Stimulated activated CD4-positive, alpha-beta T cell treated with anti-CD3 and anti-CD28 coated beads, Interleukin-12 subunit alpha, Interleukin-12 subunit beta, amount 100 ng/mL, for 4 hours (primary cell): Measurements from ENCODE around the gene EIF2B2.

Experiments used
- DNase-seq: peaks from one replicate; pipeline ENCODE4 v3.0.0-alpha.2; 2020

EIF2B2 gene

DNA sequence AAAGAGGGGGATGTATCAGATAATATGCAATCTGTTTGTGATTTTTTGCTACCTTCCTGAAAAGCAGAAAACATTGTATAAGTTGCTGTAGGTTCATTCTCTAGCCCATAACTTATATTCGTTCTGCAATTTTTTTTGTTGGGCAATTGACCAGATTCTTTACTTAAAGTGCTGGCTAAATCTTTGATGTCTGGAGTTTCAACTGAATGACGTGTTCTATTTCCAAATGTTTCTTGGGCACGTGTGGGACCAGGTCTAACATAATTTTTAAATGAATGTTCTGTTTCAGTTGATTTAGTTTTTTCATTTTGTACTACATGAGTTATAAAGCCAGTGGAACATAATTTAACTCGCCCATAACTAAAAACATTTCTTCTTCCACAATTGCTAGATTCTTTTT, 44.8 kb downstream of the EIF2B2 start:
- DNase-seq = no peak

- DNase-seq = no peak
Measured at GRCh38 chr14:75048101-75048500, 45.4 kb downstream of the EIF2B2 start.

GRCh38 chr14:75049136-75049535, 46.4 kb downstream of the EIF2B2 start:
- DNase-seq = no peak

- no peak for DNase-seq
Measured at GRCh38 chr14:75049731-75050201, 47.0 kb downstream of the EIF2B2 start.

GRCh38 chr14:75050852-75051555, 48.3 kb downstream of the EIF2B2 start, which contains the start of gene MLH3:
Gene MLH3, minus strand, starts transcription at chr14:75051467. Its CDS starts 1,812 bp downstream, at chr14:75049655.
- peak; percentile 80 for DNase-seq

GRCh38 chr14:75051556-75051899, 48.8 kb downstream of the EIF2B2 start:
- no peak for DNase-seq

GRCh38 chr14:75053396-75054291, 50.9 kb downstream of the EIF2B2 start:
- no peak for DNase-seq

- no peak for DNase-seq
Measured at GRCh38 chr14:75054421-75054820, 51.7 kb downstream of the EIF2B2 start.

- no peak for DNase-seq
Measured at GRCh38 chr14:75059642-75060041, 56.9 kb downstream of the EIF2B2 start.

DNA sequence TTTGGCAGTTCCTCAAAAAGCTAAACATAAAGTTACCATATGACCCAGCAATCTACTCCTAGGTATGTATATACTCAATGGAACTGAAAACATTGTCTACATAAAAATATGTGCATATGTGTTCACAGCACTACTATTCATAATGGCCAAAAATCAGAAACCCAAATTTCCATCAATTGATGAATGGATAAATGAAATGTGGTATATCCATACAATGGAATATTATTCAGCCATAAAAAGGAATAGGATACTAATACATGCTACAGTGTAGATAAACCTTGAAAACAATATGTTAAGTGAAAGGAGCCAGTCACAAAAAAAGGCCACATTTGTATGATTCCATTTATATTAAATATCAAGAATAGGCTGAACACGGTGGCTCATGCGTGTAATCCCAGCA, 57.7 kb downstream of the EIF2B2 start:
- DNase-seq = no peak
